Left renal cortex interstitium (tissue), 4 donors: Measurements from ENCODE around the gene MAP2K7. TPM values are rescaled to one million over a fixed set of nuclear protein-coding genes. Genes with fewer than 3 reads are reported as not detected.
"Not testable (repeated sequence)": the region's sequence is repeated elsewhere in the genome, so short reads cannot be mapped to it uniquely, and the experiment has no call there.

Experiments used
- DNase-seq, 4 donors: peaks; one replicate each; pipeline ENCODE4 v3.0.0-alpha.2; 2013; ENCODE audit warnings: low read depth in 4 of 4, low spot score in 2 of 4, missing footprints in 1 of 4
- polyA plus RNA-seq, 4 donors: library from polyadenylated mRNA; unstranded; fragments of 120-200 nt; gene quantifications; one replicate each; pipeline ENCODE4 v1.2.1, GENCODE V29; 2013; ENCODE audit not compliant: insufficient read length in 4 of 4

MAP2K7 gene
- 10 to 100 TPM; 21.3 to 46.6 (median 36.5) TPM for polyA plus RNA-seq

GRCh38 chr19:7903244-7904073, at the start of gene MAP2K7:
TSS of gene MAP2K7 (plus strand) at chr19:7903877. CDS start at chr19:7903945, 68 bp downstream.
- peak; percentile 97 to 100 (median 99) for DNase-seq

DNA sequence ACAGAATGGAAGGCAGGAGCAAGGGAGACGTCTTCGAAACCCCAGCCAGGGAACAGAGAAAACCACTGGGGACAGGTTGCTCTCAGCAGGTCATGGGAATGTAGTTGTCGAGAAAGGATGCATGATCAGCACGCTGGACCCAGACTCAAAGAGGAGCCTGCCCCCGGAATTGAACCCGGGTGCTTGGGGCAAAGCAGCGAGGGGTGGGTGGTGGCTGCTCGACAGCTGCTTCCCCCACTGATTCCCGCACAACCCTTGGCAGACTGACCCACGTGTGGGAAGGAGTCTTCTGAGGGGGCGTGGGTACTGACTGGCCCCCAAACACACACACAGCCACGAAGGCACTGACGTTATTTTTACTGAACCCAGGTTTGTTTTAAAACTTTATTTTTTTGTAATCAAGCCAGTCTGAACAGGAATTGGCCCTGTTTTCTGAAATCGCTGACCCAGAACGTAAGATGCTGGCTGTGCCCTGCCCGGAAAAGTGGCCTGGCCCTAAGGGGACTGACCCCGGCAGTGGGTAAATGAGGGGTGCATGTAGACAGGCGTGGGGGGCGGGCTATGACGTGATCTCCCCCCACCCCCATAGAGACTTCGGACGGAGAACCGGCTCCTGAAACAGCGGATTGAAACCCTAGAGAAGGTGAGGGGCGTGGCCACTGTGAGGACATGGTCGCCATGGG, 48.1 kb upstream of the MAP2K7 start:
- DNase-seq, result no peak

GRCh38 chr19:7856109-7856591, 47.5 kb upstream of the MAP2K7 start:
- no peak for DNase-seq

GRCh38 chr19:7856679-7857663, 46.7 kb upstream of the MAP2K7 start:
- DNase-seq, result no peak

DNA sequence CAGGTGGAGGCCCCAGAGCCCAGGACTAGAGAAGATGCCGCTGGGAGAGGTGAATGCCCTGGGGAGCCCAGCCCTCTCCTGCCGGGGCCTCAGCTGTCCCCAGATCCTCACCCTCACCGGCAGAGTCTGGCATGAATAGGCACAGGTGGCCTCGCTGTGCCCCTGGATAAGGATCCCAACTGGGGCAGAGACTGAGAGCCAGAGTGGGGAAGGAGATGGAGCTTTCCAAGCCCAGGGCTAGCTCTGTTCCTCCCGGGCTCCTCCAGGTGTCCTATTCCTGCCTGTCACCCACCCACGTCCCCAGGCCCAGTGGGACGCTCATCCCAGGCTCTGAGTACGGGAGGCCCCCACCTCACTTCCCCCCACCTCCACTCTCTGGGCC, 46.0 kb upstream of the MAP2K7 start:
- no peak for DNase-seq

GRCh38 chr19:7858109-7858770, 45.4 kb upstream of the MAP2K7 start:
- DNase-seq, result no peak

GRCh38 chr19:7859087-7859486, 44.6 kb upstream of the MAP2K7 start:
- DNase-seq, result not testable (repeated sequence)

- DNase-seq, result no peak
Measured at GRCh38 chr19:7859831-7860713, 43.6 kb upstream of the MAP2K7 start.

GRCh38 chr19:7860714-7861618, 42.7 kb upstream of the MAP2K7 start:
- no peak for DNase-seq

DNA sequence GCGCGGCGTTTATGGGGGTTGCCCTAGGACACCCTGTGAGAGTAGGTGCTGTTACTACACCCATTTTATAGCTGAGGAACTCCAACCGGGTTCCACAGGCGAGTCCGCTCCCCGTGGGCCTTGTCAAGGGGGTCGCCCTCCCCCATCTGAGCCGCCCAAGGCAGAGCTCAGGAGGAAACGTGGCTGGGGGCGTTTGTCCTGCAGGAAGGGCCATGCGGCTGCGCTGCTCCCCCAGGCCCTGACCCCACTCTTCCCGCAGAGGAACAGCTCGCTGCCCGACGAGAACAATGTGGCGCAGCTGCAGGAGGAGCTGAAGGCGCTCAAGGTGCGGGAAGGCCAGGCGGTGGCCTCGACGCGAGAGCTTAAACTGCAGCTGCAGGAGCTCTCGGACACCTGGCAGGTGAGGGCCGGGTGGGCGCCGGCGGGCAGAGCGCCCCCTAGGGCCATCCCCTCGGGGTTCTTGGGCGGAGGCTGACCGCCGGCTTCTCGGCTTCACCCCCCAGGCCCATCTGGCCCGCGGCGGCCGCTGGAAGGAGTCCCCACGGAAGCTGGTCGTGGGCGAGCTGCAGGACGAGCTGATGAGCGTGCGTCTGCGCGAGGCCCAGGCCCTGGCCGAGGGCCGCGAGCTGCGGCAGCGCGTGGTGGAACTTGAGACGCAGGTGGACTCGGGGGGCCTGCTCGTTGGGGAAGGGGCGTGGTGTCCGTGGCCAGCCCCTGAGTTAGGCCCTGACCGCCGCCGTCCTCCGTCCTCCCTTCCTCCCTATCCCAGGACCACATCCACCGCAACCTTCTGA, 41.9 kb upstream of the MAP2K7 start:
- DNase-seq, result no peak

- no peak for DNase-seq
Measured at GRCh38 chr19:7862413-7862951, 41.2 kb upstream of the MAP2K7 start.

- DNase-seq, result no peak
Measured at GRCh38 chr19:7863157-7863970, 40.3 kb upstream of the MAP2K7 start.

GRCh38 chr19:7863971-7864689, 39.5 kb upstream of the MAP2K7 start:
- no peak for DNase-seq

GRCh38 chr19:7864690-7865074, 39.0 kb upstream of the MAP2K7 start:
- no peak for DNase-seq

- no peak for DNase-seq
Measured at GRCh38 chr19:7865262-7865911, 38.3 kb upstream of the MAP2K7 start.
